BLaER1 (cell line): ENCODE results near the gene MAD1L1.

Experiments
- H3K27ac ChIP-seq: shearing (Covaris generic); formaldehyde crosslinking; 2 replicates; pipeline ENCODE4 v1.8.1; 2022
- H3K27me3 ChIP-seq: shearing (Covaris generic); formaldehyde crosslinking; 2 replicates; pipeline ENCODE4 v1.8.1; 2022
- H3K36me3 ChIP-seq: shearing (Covaris generic); formaldehyde crosslinking; 2 replicates; pipeline ENCODE4 v1.8.1; 2022
- H3K4me1 ChIP-seq: shearing (Covaris generic); formaldehyde crosslinking; 2 replicates; pipeline ENCODE4 v1.8.1; 2022
- H3K4me2 ChIP-seq: shearing (Covaris generic); formaldehyde crosslinking; 2 replicates; pipeline ENCODE4 v1.8.1; 2022
- H3K4me3 ChIP-seq: shearing (Covaris generic); formaldehyde crosslinking; 2 replicates; pipeline ENCODE4 v1.8.1; 2022
- H3K9ac ChIP-seq: shearing (Covaris generic); formaldehyde crosslinking; 2 replicates; pipeline ENCODE4 v1.8.1; 2022
- H3K9me3 ChIP-seq: shearing (Covaris generic); formaldehyde crosslinking; 2 replicates; pipeline ENCODE4 v1.8.1; 2022
- H4K20me1 ChIP-seq: shearing (Covaris generic); formaldehyde crosslinking; 2 replicates; pipeline ENCODE4 v1.8.1; 2022
- Cebpa-rat ChIP-seq: shearing (Covaris generic); IDR thresholded peaks from 2 replicates; pipeline ENCODE4 v1.8.1; 2022

The MAD1L1 gene

DNA sequence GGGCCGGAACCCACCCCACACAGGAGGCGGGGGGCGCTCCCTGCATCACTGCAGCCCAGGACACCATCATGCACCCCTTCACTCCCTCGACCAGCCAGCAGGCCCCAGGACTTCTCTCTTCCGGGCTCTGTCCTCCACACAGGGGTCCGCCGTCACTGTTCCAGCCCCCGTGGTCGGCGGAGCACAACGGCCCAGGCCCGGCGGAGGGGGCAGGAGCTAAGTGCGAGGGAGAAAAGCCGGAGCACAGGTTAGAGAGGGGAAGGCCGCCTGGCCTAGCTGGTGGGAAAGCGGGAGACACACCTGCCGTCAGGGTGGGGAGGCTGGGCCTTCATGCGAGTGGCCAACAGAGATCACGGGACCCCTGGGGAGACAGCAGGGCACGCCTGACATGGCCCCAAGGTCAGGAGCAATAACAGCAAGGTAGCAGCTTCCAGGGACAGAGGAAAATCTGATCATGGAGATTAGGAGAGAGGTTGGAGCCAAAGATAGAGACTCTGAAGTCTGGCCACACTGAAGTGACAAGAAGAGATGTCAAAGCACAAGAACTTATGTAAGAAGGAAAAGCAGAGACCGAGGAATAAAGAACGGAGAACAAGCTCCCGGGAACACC, 151.1 kb downstream of the MAD1L1 start:
- H3K27me3 ChIP-seq, result no peaks in the 10 kb centered on the region
- peak overlapping the region; percentile 60 for H3K27ac ChIP-seq
- 0 out of 2 replicates have a peak overlapping the region, but pooled peaks have one; percentile 23 for H3K9ac ChIP-seq
- H3K9me3 ChIP-seq, result peaks cover 4% of the 10 kb centered on the region
- H3K4me3 ChIP-seq, result no peak overlapping the region
- peaks cover 98% of the 10 kb centered on the region for H4K20me1 ChIP-seq
- TF ChIP-seq Cebpa-rat, result no peak
- peaks cover 99% of the 10 kb centered on the region for H3K4me1 ChIP-seq
- H3K36me3 ChIP-seq, result peaks cover 64% of the 10 kb centered on the region
- peak overlapping the region; percentile 70 for H3K4me2 ChIP-seq

DNA sequence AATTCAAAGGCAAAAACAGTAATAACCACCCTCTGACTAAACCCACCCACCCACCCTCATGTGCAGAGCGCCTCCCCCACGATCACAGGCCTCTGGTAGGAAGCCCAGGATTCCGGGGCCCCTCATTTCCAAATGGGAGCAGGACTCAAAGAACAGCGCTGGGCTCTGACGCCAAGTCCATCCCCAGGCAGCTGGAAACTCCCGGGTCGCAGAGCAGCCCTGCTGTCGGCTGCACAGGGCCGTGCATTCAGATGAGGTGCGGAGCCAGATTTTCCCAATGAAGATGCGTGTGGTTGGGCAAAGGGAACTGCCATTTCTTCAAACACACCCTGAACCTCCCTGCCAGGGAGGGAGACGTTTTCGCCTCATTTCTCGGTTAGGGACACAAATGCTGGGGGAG, 152.3 kb downstream of the MAD1L1 start:
- no peak for TF ChIP-seq Cebpa-rat
- Histone ChIP-seq H3K4me3 (no peak overlapping the region), H3K27ac (peak overlapping the region; percentile 60; the same call in 1 of the 2 replicates)

DNA sequence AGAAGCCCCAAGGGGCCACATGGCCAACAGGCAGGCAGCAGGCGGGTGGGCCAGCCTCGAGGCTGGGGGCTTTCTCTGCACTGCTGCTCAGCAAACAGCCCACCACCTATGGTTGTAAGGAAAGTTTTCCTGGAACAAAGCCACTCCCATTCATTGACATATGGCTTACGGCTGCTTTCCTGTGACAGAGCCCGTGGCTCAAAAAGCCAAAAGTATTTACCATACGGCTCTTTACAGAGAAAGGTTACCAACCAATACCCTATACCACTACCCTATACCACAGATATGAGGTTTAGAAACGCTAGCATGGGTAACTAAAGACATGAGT, 152.7 kb downstream of the MAD1L1 start:
- Histone ChIP-seq H4K20me1 (peaks cover 96% of the 10 kb centered on the region), H3K27ac (peak overlapping the region; percentile 69), H3K9me3 (peaks cover 7% of the 10 kb centered on the region), H3K36me3 (peaks cover 65% of the 10 kb centered on the region), H3K4me3 (no peak overlapping the region), H3K4me2 (peak overlapping the region; percentile 82), H3K9ac (peak overlapping the region; percentile 59), H3K27me3 (no peaks in the 10 kb centered on the region), H3K4me1 (peaks cover 99% of the 10 kb centered on the region)
- TF ChIP-seq Cebpa-rat, result no peak

More for the DNA sequence above, 152.3 kb downstream of the MAD1L1 start:
- Histone ChIP-seq H4K20me1 (peaks cover 96% of the 10 kb centered on the region), H3K4me2 (peak overlapping the region; percentile 82), H3K36me3 (peaks cover 69% of the 10 kb centered on the region), H3K27me3 (no peaks in the 10 kb centered on the region), H3K9ac (no peak overlapping the region), H3K4me1 (peaks cover 99% of the 10 kb centered on the region), H3K9me3 (peaks cover 7% of the 10 kb centered on the region)

DNA sequence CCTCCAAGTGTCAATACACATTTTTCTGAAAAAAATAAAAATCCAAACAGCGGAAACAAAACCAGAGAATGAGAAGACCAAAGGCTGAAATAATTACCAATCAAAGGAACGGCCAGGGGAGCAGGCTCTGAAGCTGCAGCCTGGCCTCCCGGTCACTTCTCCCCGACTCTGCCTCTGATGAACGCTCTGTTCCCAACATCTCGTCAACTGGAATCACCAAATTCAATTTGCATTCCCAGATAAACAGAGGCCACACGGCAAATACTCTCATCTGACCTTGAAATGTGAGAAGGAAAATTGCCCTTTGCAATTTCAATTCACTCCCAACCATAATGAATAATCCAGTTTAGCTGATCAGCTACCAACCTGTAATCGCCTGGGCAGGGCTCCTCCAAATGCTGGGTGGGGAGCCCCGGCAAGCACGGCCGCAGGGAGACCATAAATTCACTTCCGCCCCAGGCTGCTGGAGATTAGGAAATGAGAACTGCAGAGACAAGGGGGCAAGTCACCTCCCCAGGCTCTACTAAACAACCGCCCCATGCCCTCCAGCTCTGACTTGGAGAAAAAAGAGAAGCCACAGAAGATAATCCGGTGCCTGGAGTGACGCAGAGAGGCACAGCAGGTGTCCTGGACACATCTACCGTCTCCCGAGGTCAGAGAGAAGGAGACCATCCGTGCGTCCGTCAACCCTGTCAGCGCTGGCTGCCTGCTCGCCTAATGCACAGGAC, 153.2 kb downstream of the MAD1L1 start:
- H3K27me3 ChIP-seq, result no peaks in the 10 kb centered on the region
- H3K27ac ChIP-seq, result peak overlapping the region; percentile 69
- H3K4me1 ChIP-seq, result peaks cover 99% of the 10 kb centered on the region
- H3K36me3 ChIP-seq, result peaks cover 59% of the 10 kb centered on the region
- no peak overlapping the region for H3K4me3 ChIP-seq
- peaks cover 7% of the 10 kb centered on the region for H3K9me3 ChIP-seq
- H3K9ac ChIP-seq, result peak overlapping the region; percentile 59
- H3K4me2 ChIP-seq, result peak overlapping the region; percentile 82
- no peak for TF ChIP-seq Cebpa-rat
- H4K20me1 ChIP-seq, result peaks cover 96% of the 10 kb centered on the region

DNA sequence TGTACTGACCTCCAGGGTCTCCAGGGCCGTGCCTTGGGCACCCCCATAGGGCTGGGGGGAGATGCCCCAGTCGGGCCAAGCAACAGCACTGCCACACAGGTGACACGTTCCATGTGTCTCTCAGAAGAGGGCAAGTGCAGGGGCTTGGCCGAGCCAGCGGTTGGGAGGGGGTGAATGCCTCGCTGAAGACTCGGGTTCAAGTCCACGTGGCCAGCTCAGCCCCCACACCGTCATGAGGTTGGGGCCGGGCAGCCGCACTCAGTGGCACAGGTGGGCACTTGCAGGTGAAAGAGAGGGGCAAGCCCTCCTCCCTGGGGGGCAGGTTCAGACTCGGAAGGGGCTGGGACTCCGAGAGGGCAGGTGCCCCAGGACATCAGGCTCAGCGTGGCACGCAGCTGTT, 153.8 kb downstream of the MAD1L1 start:
- peak overlapping the region; percentile 59; the same call in 1 of the 2 replicates for H3K9ac ChIP-seq
- H3K27ac ChIP-seq, result peak overlapping the region; percentile 2; the same call in 1 of the 2 replicates
- peaks cover 99% of the 10 kb centered on the region for H3K4me1 ChIP-seq
- peak overlapping the region; percentile 82 for H3K4me2 ChIP-seq
- peaks cover 7% of the 10 kb centered on the region for H3K9me3 ChIP-seq
- peaks cover 54% of the 10 kb centered on the region for H3K36me3 ChIP-seq
- TF ChIP-seq Cebpa-rat, result no peak
- no peaks in the 10 kb centered on the region for H3K27me3 ChIP-seq
- peaks cover 96% of the 10 kb centered on the region for H4K20me1 ChIP-seq
- no peak overlapping the region for H3K4me3 ChIP-seq

DNA sequence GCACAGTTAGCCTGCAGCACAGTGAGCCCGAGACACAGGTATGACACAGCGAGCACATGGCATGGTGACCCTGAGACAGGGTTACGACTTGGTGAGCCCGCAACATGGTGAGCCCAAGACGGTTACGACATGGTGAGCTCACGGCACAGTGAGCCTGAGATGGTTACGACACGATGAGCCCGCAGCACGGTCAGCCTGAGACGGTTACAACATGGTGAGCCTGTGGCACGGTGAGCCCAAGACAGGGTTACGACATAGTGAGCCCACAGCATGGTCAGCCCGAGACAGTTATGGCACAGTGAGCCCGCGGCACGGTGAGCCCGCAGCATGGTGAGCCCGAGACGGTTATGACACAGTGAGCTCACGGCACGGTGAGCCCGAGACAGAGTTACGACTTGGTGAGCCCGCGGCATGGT, 156.1 kb downstream of the MAD1L1 start:
- no peak overlapping the region for H3K27ac ChIP-seq
- H3K4me2 ChIP-seq, result 0 out of 2 replicates have a peak overlapping the region, but pooled peaks have one; percentile 6
- H3K9me3 ChIP-seq, result peaks cover 7% of the 10 kb centered on the region
- no peaks in the 10 kb centered on the region for H3K27me3 ChIP-seq
- peaks cover 96% of the 10 kb centered on the region for H4K20me1 ChIP-seq
- peaks cover 99% of the 10 kb centered on the region for H3K4me1 ChIP-seq
- no peak overlapping the region for H3K9ac ChIP-seq
- no peak overlapping the region for H3K4me3 ChIP-seq
- H3K36me3 ChIP-seq, result peaks cover 36% of the 10 kb centered on the region
- TF ChIP-seq Cebpa-rat, result no peak

DNA sequence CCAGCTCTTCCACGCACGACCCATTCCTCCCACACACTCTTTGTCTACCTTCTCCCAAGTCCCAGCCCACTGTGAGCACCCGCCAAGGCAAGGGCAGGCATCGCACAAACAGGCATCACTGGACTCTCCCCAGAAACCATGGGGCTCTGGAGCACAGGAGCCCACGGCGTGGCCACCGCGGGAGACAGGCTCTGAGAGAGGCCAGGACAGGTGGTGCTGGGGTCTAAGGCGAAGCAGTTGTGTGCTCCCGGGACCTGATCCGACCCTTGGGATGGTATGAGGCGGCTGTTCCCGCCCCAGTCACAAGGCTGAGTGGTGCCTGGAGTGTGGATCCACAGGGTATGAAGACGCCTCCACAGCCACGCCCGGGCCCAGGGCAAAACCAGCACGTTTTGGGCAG, 156.9 kb downstream of the MAD1L1 start:
- H3K9me3 ChIP-seq, result peaks cover 7% of the 10 kb centered on the region
- H3K36me3 ChIP-seq, result peaks cover 36% of the 10 kb centered on the region
- no peak for TF ChIP-seq Cebpa-rat
- H3K27ac ChIP-seq, result peak overlapping the region; percentile 95
- no peaks in the 10 kb centered on the region for H3K27me3 ChIP-seq
- peak overlapping the region; percentile 94 for H3K4me2 ChIP-seq
- H3K9ac ChIP-seq, result no peak overlapping the region
- H3K4me1 ChIP-seq, result peaks cover 99% of the 10 kb centered on the region
- H3K4me3 ChIP-seq, result no peak overlapping the region
- H4K20me1 ChIP-seq, result peaks cover 89% of the 10 kb centered on the region

DNA sequence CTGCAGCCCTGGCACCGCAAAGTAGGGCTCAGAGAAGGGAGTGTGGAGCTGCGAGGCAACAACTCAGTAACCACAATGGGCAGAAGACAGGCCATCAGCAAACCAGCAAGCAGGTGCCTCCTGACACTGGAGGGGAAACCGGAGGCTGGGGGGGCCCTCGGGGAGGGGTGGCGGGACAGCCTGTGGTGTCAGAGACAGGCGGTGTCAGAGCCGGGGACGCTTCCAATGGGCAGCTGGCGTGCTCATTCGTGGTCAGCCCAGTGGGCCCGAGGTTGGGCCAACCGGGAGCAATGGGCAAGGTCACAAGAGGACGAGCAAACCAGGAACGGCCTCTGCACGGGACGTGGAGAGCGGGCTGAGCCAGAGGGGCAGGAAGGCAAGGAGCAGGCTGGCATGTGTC, 158.1 kb downstream of the MAD1L1 start:
- peak overlapping the region; percentile 23; the same call in 1 of the 2 replicates for H3K4me3 ChIP-seq

DNA sequence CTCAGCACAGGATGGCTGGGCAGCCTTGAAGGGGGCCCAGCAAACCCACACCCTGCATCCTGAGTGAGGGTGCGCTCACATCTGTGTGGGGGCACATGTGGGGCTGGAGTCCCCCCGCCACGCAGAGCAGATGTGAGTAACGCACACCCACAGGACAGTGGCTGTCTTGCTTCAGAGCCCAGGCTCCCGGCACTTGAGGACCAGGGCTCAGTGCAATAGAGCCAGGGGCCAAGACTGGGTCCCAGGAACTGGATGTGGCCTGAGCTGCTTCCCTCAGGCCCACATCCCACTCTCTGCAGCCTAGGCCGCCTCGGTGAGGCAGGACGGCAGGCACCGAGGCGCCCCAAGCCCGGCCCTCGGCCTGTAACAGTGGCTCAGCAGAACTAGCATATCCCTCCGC, 159.9 kb downstream of the MAD1L1 start:
- peaks cover 100% of the 10 kb centered on the region for H3K4me1 ChIP-seq
- H3K9ac ChIP-seq, result peak overlapping the region; percentile 67
- peak overlapping the region; percentile 94 for H3K4me2 ChIP-seq
- H3K27ac ChIP-seq, result peak overlapping the region; percentile 95
- H3K4me3 ChIP-seq, result peak overlapping the region; percentile 30
- H4K20me1 ChIP-seq, result peaks cover 61% of the 10 kb centered on the region
- no peak for TF ChIP-seq Cebpa-rat
- no peaks in the 10 kb centered on the region for H3K27me3 ChIP-seq
- H3K9me3 ChIP-seq, result peaks cover 7% of the 10 kb centered on the region
- H3K36me3 ChIP-seq, result peaks cover 26% of the 10 kb centered on the region

More for the DNA sequence above, 158.1 kb downstream of the MAD1L1 start:
- Histone ChIP-seq H3K4me1 (peaks cover 100% of the 10 kb centered on the region), H3K27me3 (no peaks in the 10 kb centered on the region), H3K27ac (peak overlapping the region; percentile 95), H3K4me2 (peak overlapping the region; percentile 94), H3K9me3 (peaks cover 7% of the 10 kb centered on the region), H3K36me3 (peaks cover 36% of the 10 kb centered on the region), H4K20me1 (peaks cover 79% of the 10 kb centered on the region), H3K9ac (peak overlapping the region; percentile 63)
- TF ChIP-seq Cebpa-rat, result no peak

DNA sequence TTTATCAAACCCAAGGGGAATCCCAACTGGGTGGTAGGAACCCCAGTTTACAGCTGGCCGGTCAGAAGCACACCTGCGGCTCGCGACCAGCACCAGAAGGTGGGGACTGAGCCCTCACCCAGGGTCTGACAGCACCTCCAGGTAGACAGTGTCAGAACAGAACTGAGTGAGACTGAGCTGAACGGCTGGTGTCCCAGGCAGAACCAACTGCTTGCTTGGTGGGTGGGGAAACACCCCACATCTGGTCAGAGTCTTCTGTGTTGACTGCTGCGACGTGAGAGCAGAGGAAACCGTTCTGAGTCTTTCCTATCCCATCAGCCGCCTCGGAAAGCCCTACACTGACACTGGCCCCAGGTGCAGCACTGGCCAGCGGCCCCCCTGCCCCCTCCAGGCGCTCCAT, 160.7 kb downstream of the MAD1L1 start:
- Histone ChIP-seq H3K27ac (peak overlapping the region; percentile 95), H3K9ac (peak overlapping the region; percentile 67), H3K9me3 (peaks cover 7% of the 10 kb centered on the region), H4K20me1 (peaks cover 53% of the 10 kb centered on the region), H3K4me1 (peaks cover 100% of the 10 kb centered on the region), H3K36me3 (peaks cover 20% of the 10 kb centered on the region), H3K4me3 (peak overlapping the region; percentile 19; the same call in 1 of the 2 replicates), H3K4me2 (peak overlapping the region; percentile 94), H3K27me3 (no peaks in the 10 kb centered on the region)
- no peak for TF ChIP-seq Cebpa-rat
